Measurements from ENCODE around the gene FRMD8. TPM values are rescaled to one million over a fixed set of nuclear protein-coding genes. Genes with fewer than 3 reads are reported as not detected.

Gene FRMD8
- polyA plus RNA-seq, 1 donor from 2014 or later: 22.2 TPM

- peak overlapping the region; percentile 78 for H3K27ac ChIP-seq (ENCODE audit: low read length)
- TF ChIP-seq REST (IDR thresholded peaks at IDR 0.05; ENCODE audit: borderline replicate concordance) (no peak), MXI1 (conservative IDR thresholded peaks at IDR 0.05; ENCODE audit: poor library complexity, severe bottlenecking) (no peak), SMC3 (conservative IDR thresholded peaks at IDR 0.05; ENCODE audit: poor library complexity) (no peak), POLR2AphosphoS5 (IDR thresholded peaks at IDR 0.05) (no peak), EZH2 (IDR thresholded peaks at IDR 0.05; ENCODE audit: borderline replicate concordance, insufficient read depth, low read length, poor library complexity, severe bottlenecking) (no peak), RAD21 (conservative IDR thresholded peaks at IDR 0.05) (no peak), TAF1 (IDR thresholded peaks at IDR 0.05; ENCODE audit: low read depth) (no peak), EP300 (conservative IDR thresholded peaks at IDR 0.05; ENCODE audit: poor library complexity, severe bottlenecking) (no peak), CTCF (IDR thresholded peaks at IDR 0.05; ENCODE audit: poor library complexity, severe bottlenecking) (no peak)
- H3K9me2 ChIP-seq (ENCODE audit: insufficient read depth, low read length): no peaks in the 10 kb centered on the region
- no peaks in the 10 kb centered on the region for H4K20me1 ChIP-seq (ENCODE audit: insufficient read depth)
- H3K9me3 ChIP-seq (ENCODE audit: low read length): no peaks in the 10 kb centered on the region
- no peak overlapping the region for H2AFZ ChIP-seq (ENCODE audit: low read depth, low read length)
- peak overlapping the region; percentile 76 for H3K9ac ChIP-seq (ENCODE audit: low read length)
- H3K4me2 ChIP-seq (ENCODE audit: low read length): no peak overlapping the region
- H3K27me3 ChIP-seq (ENCODE audit: insufficient read depth, low read depth, low read length): no peaks in the 10 kb centered on the region
- H3K36me3 ChIP-seq (ENCODE audit: insufficient read depth, low read length): peaks cover 6% of the 10 kb centered on the region
- peak overlapping the region; percentile 84 for H3K4me3 ChIP-seq (ENCODE audit: low read length)
- H3K79me2 ChIP-seq (replicated peaks; ENCODE audit: insufficient read depth, low read length): peaks cover 34% of the 10 kb centered on the region
- peaks cover 6% of the 10 kb centered on the region for H3F3A ChIP-seq (ENCODE audit: insufficient read depth, low read length, poor library complexity, severe bottlenecking)
Observed at GRCh38 chr11:65353376-65353775, 33.1 kb upstream of the FRMD8 start.

- H3K9me3 ChIP-seq (ENCODE audit: low read length): no peaks in the 10 kb centered on the region
- H3K27ac ChIP-seq (ENCODE audit: low read length): peak overlapping the region; percentile 78
- H3F3A ChIP-seq (ENCODE audit: insufficient read depth, low read length, poor library complexity, severe bottlenecking): peaks cover 6% of the 10 kb centered on the region
- H3K4me2 ChIP-seq (ENCODE audit: low read length): peak overlapping the region; percentile 70
- TF ChIP-seq SMC3 (conservative IDR thresholded peaks at IDR 0.05; ENCODE audit: poor library complexity) (no peak), EZH2 (IDR thresholded peaks at IDR 0.05; ENCODE audit: borderline replicate concordance, insufficient read depth, low read length, poor library complexity, severe bottlenecking) (no peak), POLR2AphosphoS5 (IDR thresholded peaks at IDR 0.05) (no peak), CTCF (IDR thresholded peaks at IDR 0.05; ENCODE audit: poor library complexity, severe bottlenecking) (no peak), REST (IDR thresholded peaks at IDR 0.05; ENCODE audit: borderline replicate concordance) (no peak), EP300 (conservative IDR thresholded peaks at IDR 0.05; ENCODE audit: poor library complexity, severe bottlenecking) (no peak), TAF1 (IDR thresholded peaks at IDR 0.05; ENCODE audit: low read depth) (no peak), RAD21 (conservative IDR thresholded peaks at IDR 0.05) (no peak), MXI1 (conservative IDR thresholded peaks at IDR 0.05; ENCODE audit: poor library complexity, severe bottlenecking) (no peak)
- H3K9ac ChIP-seq (ENCODE audit: low read length): peak overlapping the region; percentile 76
- H3K79me2 ChIP-seq (replicated peaks; ENCODE audit: insufficient read depth, low read length): peaks cover 34% of the 10 kb centered on the region
- peak overlapping the region; percentile 27 for H2AFZ ChIP-seq (ENCODE audit: low read depth, low read length)
- H3K27me3 ChIP-seq (ENCODE audit: insufficient read depth, low read depth, low read length): no peaks in the 10 kb centered on the region
- H3K36me3 ChIP-seq (ENCODE audit: insufficient read depth, low read length): peaks cover 6% of the 10 kb centered on the region
- no peaks in the 10 kb centered on the region for H4K20me1 ChIP-seq (ENCODE audit: insufficient read depth)
- H3K9me2 ChIP-seq (ENCODE audit: insufficient read depth, low read length): no peaks in the 10 kb centered on the region
- peak overlapping the region; percentile 84 for H3K4me3 ChIP-seq (ENCODE audit: low read length)
Observed at GRCh38 chr11:65353900-65354264, 32.6 kb upstream of the FRMD8 start.

All from neural cell (in vitro differentiated cells).